Endometrium (tissue), 2 donors: ENCODE results near the gene WASL.

ENCODE experiments used
- FAIRE-seq: peaks from 2 replicates; lab custom pipeline; 2012; peaks lifted over from hg19 to GRCh38; lab: Jason Lieb, UNC
- donor health status: control.
- donor health status: control.

Gene WASL

GRCh38 chr7:123690550-123690949 lies 58.3 kb downstream of the WASL start:
- FAIRE-seq: peak; percentile 8

DNA sequence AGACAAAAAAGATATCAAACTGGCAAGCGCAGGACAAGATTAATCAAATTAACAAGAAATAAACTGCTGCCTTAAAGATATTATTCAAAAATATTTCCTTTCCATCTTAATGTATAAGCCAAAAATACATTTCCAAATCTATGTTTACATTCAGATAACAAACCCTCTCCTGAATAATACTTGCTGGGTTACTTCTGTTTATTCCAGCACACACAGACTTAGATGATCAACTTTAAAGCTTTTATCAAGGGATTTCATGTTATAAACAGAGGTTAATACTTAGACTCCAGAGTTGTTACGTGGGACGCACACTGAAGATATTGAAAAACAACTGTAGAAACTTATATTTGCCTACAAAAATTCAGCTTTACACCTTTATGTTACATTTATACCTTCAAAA lies 59.6 kb downstream of the WASL start:
- no peak for FAIRE-seq

- FAIRE-seq: no peak
Measured at GRCh38 chr7:123687727-123688126, 61.1 kb downstream of the WASL start.

DNA sequence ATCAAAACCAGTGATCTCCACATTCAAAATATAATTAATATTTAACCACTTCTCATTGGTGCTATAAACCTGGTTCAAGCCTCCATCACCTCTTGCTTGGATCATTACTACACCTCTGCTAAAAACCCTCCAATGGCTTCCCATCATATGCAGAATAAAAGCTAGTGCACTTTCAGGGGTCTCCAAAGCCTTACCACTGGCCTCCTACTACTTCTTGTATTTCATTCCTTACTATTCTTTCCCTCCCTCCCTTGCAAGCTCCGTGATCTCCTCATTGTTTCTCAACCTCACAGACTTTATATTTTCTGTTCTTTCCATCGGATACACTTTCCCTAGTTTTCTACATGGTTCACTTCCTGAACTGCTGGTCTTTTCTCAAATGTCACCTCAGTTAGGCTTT lies 61.6 kb downstream of the WASL start:
- no peak for FAIRE-seq

DNA sequence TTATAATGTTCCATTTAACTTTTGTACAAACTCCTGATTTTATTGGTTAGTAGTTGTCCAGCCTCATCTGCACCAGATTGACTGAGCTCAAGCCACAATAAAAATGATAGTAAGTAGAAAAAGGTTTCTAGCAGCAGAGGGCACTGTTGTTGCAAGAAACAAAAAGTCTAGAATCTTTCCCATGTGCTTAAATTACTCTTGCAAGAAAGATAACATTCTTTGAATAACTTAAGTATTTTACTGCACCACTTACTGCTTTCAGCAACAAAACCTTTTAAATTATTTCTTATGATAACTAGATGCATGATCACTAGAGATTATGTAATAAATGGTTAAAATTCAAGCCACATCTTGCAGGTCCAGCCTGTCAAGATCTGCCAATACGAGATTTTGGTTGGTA lies 66.1 kb downstream of the WASL start:
- FAIRE-seq: peak; percentile 91

DNA sequence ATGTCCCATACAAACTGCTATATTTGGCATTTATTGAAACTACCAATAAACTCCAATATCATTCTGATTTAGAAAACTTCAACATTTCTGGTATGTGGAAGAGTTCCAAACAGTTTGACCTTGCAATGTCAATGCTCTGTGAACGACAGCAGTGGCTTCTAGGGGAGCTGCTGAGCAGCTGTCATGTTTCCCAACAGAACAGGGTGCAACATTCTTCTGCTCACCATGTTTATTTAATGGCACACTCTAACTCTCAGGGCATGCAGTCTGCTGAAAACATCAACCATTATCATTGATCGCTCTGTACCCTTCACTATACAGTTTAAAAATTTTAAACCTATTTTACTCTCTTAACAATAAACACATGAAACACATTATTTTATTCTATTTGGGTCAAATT lies 67.2 kb downstream of the WASL start:
- no peak for FAIRE-seq

DNA sequence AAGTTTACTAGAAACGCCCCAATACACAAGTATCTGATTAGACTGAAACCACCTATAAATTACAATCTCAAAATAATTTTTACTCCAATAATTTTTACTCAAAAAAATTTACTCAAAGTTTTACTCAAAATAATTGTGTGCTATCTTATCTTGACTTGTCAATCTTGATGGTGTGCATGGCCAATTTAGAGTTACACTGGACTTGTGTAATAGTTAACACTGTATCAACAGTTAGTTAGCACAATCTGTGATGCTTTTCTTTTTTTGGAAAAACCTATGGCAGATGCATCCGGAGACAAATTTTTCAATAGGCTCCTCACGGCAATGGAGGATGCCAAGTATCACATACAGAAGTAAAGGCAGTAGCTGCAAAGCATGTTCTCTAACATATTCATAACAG lies 68.2 kb downstream of the WASL start:
- FAIRE-seq: no peak

GRCh38 chr7:123679614-123680013 lies 69.2 kb downstream of the WASL start:
- no peak for FAIRE-seq

DNA sequence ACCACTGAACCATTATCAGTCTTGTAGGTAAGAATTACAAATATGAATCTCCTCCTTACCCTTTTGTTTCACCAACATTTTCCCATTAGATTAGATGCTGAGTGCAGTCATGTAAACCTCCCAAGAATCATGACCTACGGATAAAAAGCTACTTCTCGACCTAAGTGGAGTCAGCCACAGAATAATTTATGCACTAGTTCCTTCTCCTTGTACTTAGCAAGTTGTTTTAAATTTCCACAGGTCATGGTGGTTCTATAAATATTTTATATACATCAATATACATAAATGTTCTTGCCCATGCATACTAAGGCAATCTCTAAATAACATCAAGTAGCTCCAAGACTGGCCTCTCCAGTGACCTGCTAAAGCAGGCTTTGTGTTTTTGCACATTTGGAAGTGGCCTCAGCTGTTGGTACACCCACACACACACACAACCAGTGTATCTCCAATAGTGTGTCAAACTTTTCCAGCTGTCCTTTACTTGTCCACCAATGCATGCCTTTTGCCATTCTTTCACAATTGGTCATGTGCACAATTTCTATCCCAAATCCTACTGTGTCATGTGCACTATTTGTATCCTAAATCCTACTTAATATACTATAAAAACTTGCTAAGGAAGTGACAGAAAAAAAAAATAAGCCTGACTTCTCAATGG lies 71.6 kb downstream of the WASL start:
- FAIRE-seq: no peak

DNA sequence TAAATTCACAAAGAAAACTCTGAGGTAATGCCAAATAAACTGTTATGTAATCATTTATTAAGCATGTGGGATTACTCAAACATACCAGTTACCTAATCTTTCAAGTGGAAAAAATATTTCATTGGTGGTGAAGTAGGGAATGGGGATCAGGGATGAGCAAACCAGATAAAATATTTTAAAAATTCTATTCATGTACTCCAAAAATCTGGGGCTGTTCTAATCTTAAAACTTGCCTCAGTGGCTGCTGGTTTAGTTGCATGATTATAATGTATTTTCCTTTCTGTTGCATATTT lies 73.7 kb downstream of the WASL start:
- FAIRE-seq: no peak

GRCh38 chr7:123674399-123675180 lies 74.2 kb downstream of the WASL start:
- FAIRE-seq: no peak

DNA sequence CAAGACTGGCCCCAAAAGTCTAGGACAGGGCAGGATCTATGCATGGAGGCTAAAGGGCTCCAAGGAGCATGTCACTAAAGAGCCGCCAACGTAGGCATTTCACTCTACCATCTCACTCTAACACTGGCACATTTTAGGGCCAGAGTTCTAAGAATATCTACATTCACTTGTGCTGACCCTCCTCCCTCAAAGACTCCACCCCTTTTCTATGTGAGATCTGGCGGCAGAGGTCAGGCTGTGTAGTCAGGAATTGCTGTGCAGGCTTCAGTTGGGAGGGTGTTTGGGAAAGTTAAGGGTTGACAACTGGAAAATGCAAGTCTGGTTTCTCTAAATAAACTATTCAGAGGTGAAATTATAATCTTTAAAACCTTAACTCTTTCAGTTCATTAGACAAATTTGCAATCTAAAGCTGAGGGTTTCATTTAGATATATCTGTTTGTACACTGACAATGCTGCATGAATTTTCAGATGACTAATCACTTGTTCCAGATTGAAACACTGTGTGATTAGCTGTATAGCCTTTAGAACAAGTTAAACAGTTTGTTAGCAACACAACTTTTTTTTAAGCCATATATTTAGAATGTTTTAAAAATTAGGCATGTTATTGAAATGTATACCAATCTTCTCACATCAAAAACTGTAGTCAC lies 74.9 kb downstream of the WASL start:
- no peak for FAIRE-seq

GRCh38 chr7:123673137-123673732 lies 75.6 kb downstream of the WASL start:
- FAIRE-seq: no peak

- FAIRE-seq: no peak
Measured at GRCh38 chr7:123669485-123669884, 79.3 kb downstream of the WASL start.

GRCh38 chr7:123666492-123666891 lies 82.3 kb downstream of the WASL start:
- no peak for FAIRE-seq

DNA sequence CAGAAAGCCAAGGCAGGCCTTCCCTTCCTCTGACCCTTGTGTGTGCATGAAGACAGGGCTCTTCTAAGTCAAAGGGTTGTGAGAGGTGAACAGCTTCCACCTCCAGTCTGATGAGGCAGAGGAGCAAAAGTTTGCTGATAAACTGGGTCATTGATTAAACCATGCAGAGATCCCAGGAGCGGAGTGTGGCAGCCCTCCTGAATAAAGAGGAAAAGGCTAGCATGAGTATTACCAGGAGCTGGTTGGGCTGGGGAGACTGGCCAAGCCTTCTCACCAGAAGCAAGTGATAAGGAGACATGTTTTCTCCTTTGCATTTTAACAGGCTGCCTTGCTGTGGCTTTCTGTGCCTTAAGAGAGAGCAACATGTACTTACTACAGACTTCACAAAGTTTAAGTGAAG lies 82.9 kb downstream of the WASL start:
- FAIRE-seq: no peak

GRCh38 chr7:123665157-123665556 lies 83.6 kb downstream of the WASL start:
- FAIRE-seq: no peak

GRCh38 chr7:123663200-123663599 lies 85.6 kb downstream of the WASL start:
- no peak for FAIRE-seq

DNA sequence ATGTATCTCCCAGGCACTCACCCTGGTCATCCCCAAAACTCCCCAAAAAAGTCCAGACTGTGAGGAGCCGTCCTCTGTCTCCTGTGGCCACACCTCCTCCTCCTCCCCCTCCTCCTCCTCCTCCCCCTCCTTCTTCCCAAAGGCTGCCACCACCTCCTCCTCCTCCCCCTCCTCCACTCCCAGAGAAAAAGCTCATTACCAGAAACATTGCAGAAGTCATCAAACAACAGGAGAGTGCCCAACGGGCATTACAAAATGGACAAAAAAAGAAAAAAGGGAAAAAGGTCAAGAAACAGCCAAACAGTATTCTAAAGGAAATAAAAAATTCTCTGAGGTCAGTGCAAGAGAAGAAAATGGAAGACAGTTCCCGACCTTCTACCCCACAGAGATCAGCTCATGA lies 86.0 kb downstream of the WASL start:
- FAIRE-seq: no peak

GRCh38 chr7:123662293-123662692 lies 86.5 kb downstream of the WASL start:
- FAIRE-seq: no peak

DNA sequence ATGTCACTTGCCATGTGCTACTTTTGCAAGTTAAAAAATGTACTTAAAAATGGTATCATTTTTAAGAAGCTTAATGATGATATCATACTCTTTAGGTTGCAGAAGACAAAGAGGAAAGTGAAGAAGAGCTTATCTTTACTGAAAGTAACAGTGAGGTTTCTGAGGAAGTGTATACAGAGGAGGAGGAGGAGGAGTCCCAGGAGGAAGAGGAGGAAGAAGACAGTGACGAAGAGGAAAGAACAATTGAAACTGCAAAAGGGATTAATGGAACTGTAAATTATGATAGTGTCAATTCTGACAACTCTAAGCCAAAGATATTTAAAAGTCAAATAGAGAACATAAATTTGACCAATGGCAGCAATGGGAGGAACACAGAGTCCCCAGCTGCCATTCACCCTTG lies 87.0 kb downstream of the WASL start:
- FAIRE-seq: no peak

- FAIRE-seq: no peak
Measured at GRCh38 chr7:123660514-123661354, 88.1 kb downstream of the WASL start.
